Liver (tissue), 9 donors: ENCODE measurements around the gene RHOD. TPM values are rescaled to one million over a fixed set of nuclear protein-coding genes. Genes with fewer than 3 reads are reported as not detected.

Experiments
- DNase-seq: peaks from one replicate; pipeline ENCODE4 v3.0.0-alpha.2; 2017; ENCODE audit warnings: low spot score
- H3K27ac ChIP-seq, 2 donors: one replicate each; pipeline ENCODE4 v1.7.0; 2013; ENCODE audit warnings: inconsistent platforms in 2 of 2, low read length in 2 of 2, control low read depth in 1 of 2, low read depth in 1 of 2, mild to moderate bottlenecking in 1 of 2
- H3K27me3 ChIP-seq, 4 donors: one replicate each; pipeline versions ENCODE4 v1.6.1 to v1.7.0; 2013; ENCODE audit warnings: low read length in 3 of 4, inconsistent platforms in 1 of 4, mild to moderate bottlenecking in 1 of 4, moderate library complexity in 1 of 4; ENCODE audit not compliant: control insufficient read depth in 4 of 4, insufficient read depth in 4 of 4
- H3K36me3 ChIP-seq, 4 donors: one replicate each; pipeline versions ENCODE4 v1.6.1 to v1.7.0; 2013; ENCODE audit warnings: low read length in 3 of 4, mild to moderate bottlenecking in 3 of 4, low read depth in 1 of 4, moderate library complexity in 1 of 4; ENCODE audit not compliant: control insufficient read depth in 4 of 4, insufficient read depth in 3 of 4
- H3K4me1 ChIP-seq, 4 donors: one replicate each; pipeline versions ENCODE4 v1.6.1 to v1.7.0; 2013; ENCODE audit warnings: low read length in 3 of 4, mild to moderate bottlenecking in 3 of 4, moderate library complexity in 1 of 4; ENCODE audit not compliant: control insufficient read depth in 4 of 4, insufficient read depth in 4 of 4
- H3K4me3 ChIP-seq, 3 donors: one replicate each; pipeline versions ENCODE4 v1.6.1 to v1.7.0; 2013; ENCODE audit warnings: low read length in 3 of 3, control low read depth in 1 of 3, low read depth in 1 of 3, mild to moderate bottlenecking in 1 of 3
- H3K9ac ChIP-seq, 2 donors: one replicate each; pipeline ENCODE4 v1.7.0; 2013; ENCODE audit warnings: low read length in 2 of 2, mild to moderate bottlenecking in 2 of 2, moderate library complexity in 2 of 2, control low read depth in 1 of 2, low read depth in 1 of 2
- H3K9me3 ChIP-seq, 4 donors: one replicate each; pipeline versions ENCODE4 v1.6.1 to v1.7.0; 2013; ENCODE audit warnings: low read length in 3 of 4; ENCODE audit not compliant: control insufficient read depth in 4 of 4
- ATF3 ChIP-seq: IDR thresholded peaks from 2 replicates; pipeline ENCODE4 v1.6.1; 2016; ENCODE audit warnings: antibody characterized with exemption
- CTCF ChIP-seq: fragments of 150-350 bp; IDR thresholded peaks from 2 replicates; pipeline ENCODE4 v1.5.1; 2017; ENCODE audit warnings: improper control_type of control experiment, low read depth, low read length; ENCODE audit not compliant: missing input control
- EGR1 ChIP-seq, 2 donors: IDR thresholded peaks; 2 replicates each; pipeline ENCODE4 v1.6.1; 2016 to 2018; ENCODE audit warnings: antibody characterized with exemption in 2 of 2, low read depth in 2 of 2
- FOXA1 ChIP-seq: IDR thresholded peaks from 2 replicates; pipeline ENCODE4 v1.6.1; 2016; ENCODE audit warnings: antibody characterized with exemption
- FOXA2 ChIP-seq: IDR thresholded peaks from 2 replicates; pipeline ENCODE4 v1.6.1; 2016; ENCODE audit warnings: antibody characterized with exemption
- GABPA ChIP-seq, 2 donors: IDR thresholded peaks in 1 of 2; conservative IDR thresholded peaks in 1 of 2; 2 replicates each; pipeline ENCODE4 v1.6.1; 2016; ENCODE audit warnings: antibody characterized with exemption in 2 of 2, mild to moderate bottlenecking in 1 of 2, moderate library complexity in 1 of 2
- HNF4A ChIP-seq, 2 donors: conservative IDR thresholded peaks; 2 replicates each; pipeline ENCODE4 v1.6.1; 2016; ENCODE audit warnings: antibody characterized with exemption in 2 of 2, mild to moderate bottlenecking in 2 of 2
- HNF4G ChIP-seq: IDR thresholded peaks from 2 replicates; pipeline ENCODE4 v1.6.1; 2016; ENCODE audit warnings: antibody characterized with exemption
- JUND ChIP-seq, 2 donors: IDR thresholded peaks; 2 replicates each; pipeline ENCODE4 v1.6.1; 2016; ENCODE audit warnings: antibody characterized with exemption in 2 of 2
- MAX ChIP-seq: IDR thresholded peaks from 2 replicates; pipeline ENCODE4 v1.6.1; 2016; ENCODE audit warnings: antibody characterized with exemption
- NR2F2 ChIP-seq: IDR thresholded peaks from 2 replicates; pipeline ENCODE4 v1.6.1; 2016; ENCODE audit warnings: antibody characterized with exemption
- RAD21 ChIP-seq, 2 donors: IDR thresholded peaks; 2 replicates each; pipeline ENCODE4 v1.6.1; 2016; ENCODE audit warnings: antibody characterized with exemption in 2 of 2, mild to moderate bottlenecking in 2 of 2
- RXRA ChIP-seq, 2 donors: IDR thresholded peaks; 2 replicates each; pipeline ENCODE4 v1.6.1; 2017 to 2018; ENCODE audit warnings: antibody characterized with exemption in 2 of 2, mild to moderate bottlenecking in 1 of 2
- SP1 ChIP-seq: IDR thresholded peaks from 2 replicates; pipeline ENCODE4 v1.6.1; 2018; ENCODE audit warnings: antibody characterized with exemption, mild to moderate bottlenecking
- TAF1 ChIP-seq: conservative IDR thresholded peaks from 2 replicates; pipeline ENCODE4 v1.6.1; 2016; ENCODE audit warnings: antibody characterized with exemption, mild to moderate bottlenecking
- YY1 ChIP-seq: IDR thresholded peaks from 2 replicates; pipeline ENCODE4 v1.6.1; 2016; ENCODE audit warnings: antibody characterized with exemption, mild to moderate bottlenecking
- ZBTB33 ChIP-seq: IDR thresholded peaks from 2 replicates; pipeline ENCODE4 v1.6.1; 2016; ENCODE audit warnings: antibody characterized with exemption
- WGBS: extraction: QIAGEN DNeasy Blood & Tissue Kit; methylation state at CpG from one replicate; pipeline ENCODE4 v1.1.7; 2013; 5-methylcytosine and 5-hydroxymethylcytosine counted together
- polyA plus RNA-seq, 2 donors: library from polyadenylated mRNA; stranded (reverse) in 1 of 2; unstranded in 1 of 2; fragments of 200-250 nt in 1 of 2; fragments of >200 nt in 1 of 2; fragmentation: Nextera tagmentation in 1 of 2; extraction: Ambion mirVana in 1 of 2; gene quantifications; one replicate each; pipeline versions ENCODE4 v1.2.1 to v1.2.3, GENCODE V29; 2013 to 2015
- total RNA-seq, 2 donors: library from RNA; depleted of rRNA; stranded (reverse); fragments of >200 nt; gene quantifications; one replicate each; pipeline ENCODE4 v1.2.3, GENCODE V29; 2014
- TF ChIP-seq, protein P1 (sequence below): IDR thresholded peaks from 2 replicates; pipeline ENCODE4 v1.6.1; 2016; ENCODE audit warnings: antibody characterized with exemption, mild to moderate bottlenecking
- donor health status: healthy.
- donor health status: healthy.
- donor health status: healthy.
- donor health status: healthy.
- donor health status: healthy.

Gene RHOD
- total and polyA plus RNA-seq, 4 donors, result 7.8 to 50.7 (median 33.2) TPM

DNA sequence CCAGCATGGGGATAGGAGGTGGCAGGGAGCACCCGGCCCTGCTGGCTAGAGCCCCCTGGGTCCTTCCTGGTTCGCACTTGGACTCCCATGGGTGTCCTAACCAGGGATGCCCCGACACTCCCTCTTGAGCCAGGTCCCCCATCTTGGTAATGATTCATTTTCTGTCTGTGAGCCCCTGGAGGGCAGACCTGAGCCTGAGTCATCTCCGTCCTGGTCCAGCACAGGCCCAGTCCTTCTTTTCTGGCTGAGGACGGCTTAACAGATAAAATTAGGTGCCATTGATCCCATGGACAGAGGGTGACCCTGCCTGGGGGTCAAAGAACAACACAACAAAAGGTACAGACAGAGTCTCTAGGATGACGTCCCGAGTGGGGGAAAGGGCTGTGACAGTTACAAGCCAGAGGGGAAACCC, 3.5 kb downstream of the RHOD start:
- H3K36me3 ChIP-seq, result no peaks in the 10 kb centered on the region
- peaks cover 15 to 45% (median 32%) of the 10 kb centered on the region in 4 donors for H3K4me1 ChIP-seq
- H3K27me3 ChIP-seq, result no peaks in the 10 kb centered on the region
- H3K27ac ChIP-seq, result peak overlapping the region; percentile 77 to 84
- no peaks in the 10 kb centered on the region for H3K9me3 ChIP-seq
- 40% methylated on average over 7 of the region's 7 CpGs for WGBS
- DNase-seq, result no peak
- no peak overlapping the region for H3K4me3 ChIP-seq
- TF ChIP-seq HNF4A (conservative IDR thresholded peaks at IDR 0.05), result peak; percentile 82 to 83
- no peak for TF ChIP-seq TAF1
- peak; percentile 62 for TF ChIP-seq YY1
- no peak for TF ChIP-seq FOXA2
- no peak for TF ChIP-seq EGR1 (IDR thresholded peaks at IDR 0.05; ENCODE audit: low read depth in 2 of 2)
- TF ChIP-seq ZBTB33, result no peak
- TF ChIP-seq, protein P1, sequence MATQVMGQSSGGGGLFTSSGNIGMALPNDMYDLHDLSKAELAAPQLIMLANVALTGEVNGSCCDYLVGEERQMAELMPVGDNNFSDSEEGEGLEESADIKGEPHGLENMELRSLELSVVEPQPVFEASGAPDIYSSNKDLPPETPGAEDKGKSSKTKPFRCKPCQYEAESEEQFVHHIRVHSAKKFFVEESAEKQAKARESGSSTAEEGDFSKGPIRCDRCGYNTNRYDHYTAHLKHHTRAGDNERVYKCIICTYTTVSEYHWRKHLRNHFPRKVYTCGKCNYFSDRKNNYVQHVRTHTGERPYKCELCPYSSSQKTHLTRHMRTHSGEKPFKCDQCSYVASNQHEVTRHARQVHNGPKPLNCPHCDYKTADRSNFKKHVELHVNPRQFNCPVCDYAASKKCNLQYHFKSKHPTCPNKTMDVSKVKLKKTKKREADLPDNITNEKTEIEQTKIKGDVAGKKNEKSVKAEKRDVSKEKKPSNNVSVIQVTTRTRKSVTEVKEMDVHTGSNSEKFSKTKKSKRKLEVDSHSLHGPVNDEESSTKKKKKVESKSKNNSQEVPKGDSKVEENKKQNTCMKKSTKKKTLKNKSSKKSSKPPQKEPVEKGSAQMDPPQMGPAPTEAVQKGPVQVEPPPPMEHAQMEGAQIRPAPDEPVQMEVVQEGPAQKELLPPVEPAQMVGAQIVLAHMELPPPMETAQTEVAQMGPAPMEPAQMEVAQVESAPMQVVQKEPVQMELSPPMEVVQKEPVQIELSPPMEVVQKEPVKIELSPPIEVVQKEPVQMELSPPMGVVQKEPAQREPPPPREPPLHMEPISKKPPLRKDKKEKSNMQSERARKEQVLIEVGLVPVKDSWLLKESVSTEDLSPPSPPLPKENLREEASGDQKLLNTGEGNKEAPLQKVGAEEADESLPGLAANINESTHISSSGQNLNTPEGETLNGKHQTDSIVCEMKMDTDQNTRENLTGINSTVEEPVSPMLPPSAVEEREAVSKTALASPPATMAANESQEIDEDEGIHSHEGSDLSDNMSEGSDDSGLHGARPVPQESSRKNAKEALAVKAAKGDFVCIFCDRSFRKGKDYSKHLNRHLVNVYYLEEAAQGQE, result peak; percentile 46
- TF ChIP-seq RXRA (IDR thresholded peaks at IDR 0.05), result peak; percentile 97 to 99
- peak; percentile 29 for TF ChIP-seq ATF3
- TF ChIP-seq MAX, result peak; percentile 42
- peak; percentile 67 to 83 for TF ChIP-seq JUND (IDR thresholded peaks at IDR 0.05)
- TF ChIP-seq NR2F2, result peak; percentile 67
- peak; percentile 17 to 38 for TF ChIP-seq RAD21 (IDR thresholded peaks at IDR 0.05)
- peak; percentile 43 for TF ChIP-seq HNF4G
- TF ChIP-seq FOXA1, result no peak
- no peak for TF ChIP-seq CTCF
- TF ChIP-seq SP1, result peak; percentile 90
- no peak for TF ChIP-seq GABPA (IDR thresholded peaks at IDR 0.05 in 1 of 2, conservative IDR thresholded peaks at IDR 0.05 in 1 of 2)
- no peak overlapping the region for H3K9ac ChIP-seq
